D721Med (cell line): ENCODE measurements around the gene ALPL.

Experiments used
- DNase-seq: peaks from one replicate; pipeline ENCODE4 v3.0.0; 2011; ENCODE audit warnings: low spot score; ENCODE audit not compliant: insufficient read length
- FAIRE-seq: peaks from 2 replicates; lab custom pipeline; 2011; peaks lifted over from hg19 to GRCh38; lab: Jason Lieb, UNC
- CTCF ChIP-seq: IDR thresholded peaks from 2 replicates; pipeline ENCODE4 v1.5.1; 2012; ENCODE audit warnings: mild to moderate bottlenecking, control low read depth; ENCODE audit not compliant: insufficient read depth; ENCODE audit errors: missing control alignments

Gene ALPL

GRCh38 chr1:21524220-21524619, 15.0 kb downstream of the ALPL start:
- TF ChIP-seq CTCF: no peak
- FAIRE-seq (no peak), DNase-seq (no peak)

GRCh38 chr1:21524686-21525339, 15.6 kb downstream of the ALPL start:
- DNase-seq (no peak), FAIRE-seq (no peak)
- TF ChIP-seq CTCF: no peak

GRCh38 chr1:21525340-21525717, 16.1 kb downstream of the ALPL start:
- no peak for DNase-seq
- no peak for FAIRE-seq
- TF ChIP-seq CTCF: no peak

GRCh38 chr1:21526441-21526840, 17.2 kb downstream of the ALPL start:
- DNase-seq (no peak), FAIRE-seq (no peak)
- TF ChIP-seq CTCF: no peak

GRCh38 chr1:21530368-21531016, 21.3 kb downstream of the ALPL start:
- FAIRE-seq (no peak), DNase-seq (no peak)
- no peak for TF ChIP-seq CTCF

- no peak for FAIRE-seq
- DNase-seq: no peak
- no peak for TF ChIP-seq CTCF
These were observed 22.0 kb downstream of the ALPL start for GRCh38 chr1:21531241-21531640.

- TF ChIP-seq CTCF: no peak
- FAIRE-seq (no peak), DNase-seq (no peak)
These were observed 23.3 kb downstream of the ALPL start for GRCh38 chr1:21532496-21532895.
